Measurements from ENCODE around the gene CNNM4. TPM values are rescaled to one million over a fixed set of nuclear protein-coding genes. Genes with fewer than 3 reads are reported as not detected.

The CNNM4 gene
- total RNA-seq, 1 experiment from 2014 or later: 7.6 TPM

GRCh38 chr2:96756788-96757476 lies 3.8 kb upstream of the CNNM4 start:
- DNase-seq (ENCODE audit: low spot score): no peak
- in situ Hi-C loops (cut with HindIII; ENCODE audit: low sequenced_read_pairs): no loop called here

- in situ Hi-C loops (cut with HindIII; ENCODE audit: low sequenced_read_pairs): no loop called here
- DNase-seq (ENCODE audit: low spot score): no peak
Measured at GRCh38 chr2:96757477-96757860, 3.2 kb upstream of the CNNM4 start.

- in situ Hi-C loops (cut with HindIII; ENCODE audit: low sequenced_read_pairs): no loop called here
- DNase-seq (ENCODE audit: low spot score): no peak
Measured at GRCh38 chr2:96758987-96759386, 1.7 kb upstream of the CNNM4 start.

GRCh38 chr2:96759548-96759947 lies 1.2 kb upstream of the CNNM4 start:
- no peak for DNase-seq (ENCODE audit: low spot score)
- in situ Hi-C loops (cut with HindIII; ENCODE audit: low sequenced_read_pairs): no loop called here

- in situ Hi-C loops (cut with HindIII; ENCODE audit: low sequenced_read_pairs): no loop called here
- peak; percentile 56 for DNase-seq (ENCODE audit: low spot score)
Measured at GRCh38 chr2:96760986-96761832, 507 bp downstream of the CNNM4 start.

GRCh38 chr2:96762529-96763311 lies 2.0 kb downstream of the CNNM4 start:
- in situ Hi-C loops (cut with HindIII; ENCODE audit: low sequenced_read_pairs): no loop called here
- DNase-seq (ENCODE audit: low spot score): peak; percentile 61

- in situ Hi-C loops (cut with HindIII; ENCODE audit: low sequenced_read_pairs): no loop called here
- peak; percentile 57 for DNase-seq (ENCODE audit: low spot score)
Measured at GRCh38 chr2:96763511-96764252, 3.0 kb downstream of the CNNM4 start.

- no peak for DNase-seq (ENCODE audit: low spot score)
- in situ Hi-C loops (cut with HindIII; ENCODE audit: low sequenced_read_pairs): no loop called here
Measured at GRCh38 chr2:96764253-96764637, 3.5 kb downstream of the CNNM4 start.

GRCh38 chr2:96767135-96767871 lies 6.6 kb downstream of the CNNM4 start:
- DNase-seq (ENCODE audit: low spot score): no peak
- in situ Hi-C loops (cut with HindIII; ENCODE audit: low sequenced_read_pairs): no loop called here

GRCh38 chr2:96768083-96768561 lies 7.4 kb downstream of the CNNM4 start:
- in situ Hi-C loops (cut with HindIII; ENCODE audit: low sequenced_read_pairs): no loop called here
- DNase-seq (ENCODE audit: low spot score): peak; percentile 37

- in situ Hi-C loops (cut with HindIII; ENCODE audit: low sequenced_read_pairs): no loop called here
- DNase-seq (ENCODE audit: low spot score): peak; percentile 58
Measured at GRCh38 chr2:96769814-96770213, 9.1 kb downstream of the CNNM4 start.

GRCh38 chr2:96770442-96771202 lies 9.9 kb downstream of the CNNM4 start:
- no peak for DNase-seq (ENCODE audit: low spot score)
- in situ Hi-C loops (cut with HindIII; ENCODE audit: low sequenced_read_pairs): no loop called here

- no peak for DNase-seq (ENCODE audit: low spot score)
Measured at GRCh38 chr2:96771796-96772618, 11.3 kb downstream of the CNNM4 start.

GRCh38 chr2:96772903-96773671 lies 12.4 kb downstream of the CNNM4 start:
- no peak for DNase-seq (ENCODE audit: low spot score)
- in situ Hi-C loops (cut with HindIII; ENCODE audit: low sequenced_read_pairs): no loop called here

More at GRCh38 chr2:96771796-96772618, 11.3 kb downstream of the CNNM4 start:
- in situ Hi-C loops (cut with HindIII; ENCODE audit: low sequenced_read_pairs): no loop called here

- in situ Hi-C loops (cut with HindIII; ENCODE audit: low sequenced_read_pairs): no loop called here
- DNase-seq (ENCODE audit: low spot score): no peak
Measured at GRCh38 chr2:96773922-96774321, 13.2 kb downstream of the CNNM4 start.

GRCh38 chr2:96775160-96775559 lies 14.5 kb downstream of the CNNM4 start:
- in situ Hi-C loops (cut with HindIII; ENCODE audit: low sequenced_read_pairs): no loop called here

More at GRCh38 chr2:96775160-96775559, 14.5 kb downstream of the CNNM4 start:
- DNase-seq (ENCODE audit: low spot score): no peak
